HG02678 (cell line): ENCODE data around the gene TRAF5.
"Not testable (repeated sequence)": the region's sequence is repeated elsewhere in the genome, so short reads cannot be mapped to it uniquely, and the experiment has no call there.

Source experiments
- ATAC-seq: cut with Tn5 transposase; IDR thresholded peaks from one replicate; pipeline ENCODE4 v1.9.1; 2021; ENCODE audit warnings: mild to moderate bottlenecking, moderate library complexity; ENCODE audit not compliant: unreplicated experiment

The TRAF5 gene

DNA sequence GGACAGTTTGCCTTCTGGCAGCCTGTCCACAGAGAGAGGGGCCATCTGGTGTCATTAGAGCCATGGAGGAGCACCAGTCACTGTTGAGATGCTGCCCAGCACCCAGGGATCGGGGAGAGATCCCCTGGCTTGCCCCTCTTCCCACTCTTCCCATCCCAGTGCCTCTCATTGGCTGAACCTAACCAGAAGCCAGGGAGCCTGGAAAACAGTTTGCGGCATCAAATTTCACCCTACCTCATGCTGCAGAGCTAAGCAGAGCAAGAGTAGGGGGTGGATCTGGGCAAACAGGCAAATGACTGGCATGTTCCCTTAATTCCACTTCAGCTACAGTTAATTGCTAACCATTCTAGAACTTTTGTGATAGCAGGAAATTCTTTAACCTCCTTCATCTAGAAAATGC, 19.1 kb downstream of the TRAF5 start:
- no peak for ATAC-seq

DNA sequence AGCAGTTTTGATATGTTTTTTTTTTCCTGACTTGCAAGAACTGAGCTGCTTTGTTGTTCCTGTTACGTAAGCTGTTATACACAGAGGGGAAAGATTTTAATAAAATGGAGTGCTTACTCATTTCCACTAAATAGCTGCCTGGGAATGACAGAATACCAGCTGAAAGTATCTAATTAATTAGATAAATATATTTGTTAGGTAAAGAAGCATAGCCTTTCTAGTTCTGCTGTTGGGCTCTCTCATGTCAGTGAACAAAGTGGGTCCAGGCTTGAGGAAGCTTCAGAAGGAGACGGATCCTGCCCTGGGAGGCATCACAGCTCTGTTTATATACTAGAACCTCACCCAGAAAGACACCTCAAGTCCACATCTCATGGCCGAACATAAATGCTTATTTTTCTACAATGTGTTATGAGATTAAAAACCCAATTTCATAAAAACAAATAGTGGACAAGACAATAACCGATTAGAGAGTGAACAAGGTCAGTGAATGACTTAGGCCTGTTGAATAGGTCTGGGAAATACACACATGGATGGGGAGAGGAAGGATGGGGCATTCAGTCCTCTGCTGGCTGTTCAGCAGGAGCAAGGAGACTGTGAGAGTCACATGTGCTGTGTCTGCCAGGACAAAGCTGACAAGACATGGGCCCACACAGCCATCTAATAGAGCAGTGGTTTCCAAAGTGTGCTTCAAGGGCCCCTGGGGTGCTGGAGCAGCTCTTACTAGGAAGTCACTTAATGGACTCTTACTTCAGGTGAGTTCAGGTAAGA, 20.6 kb downstream of the TRAF5 start:
- ATAC-seq: no peak

DNA sequence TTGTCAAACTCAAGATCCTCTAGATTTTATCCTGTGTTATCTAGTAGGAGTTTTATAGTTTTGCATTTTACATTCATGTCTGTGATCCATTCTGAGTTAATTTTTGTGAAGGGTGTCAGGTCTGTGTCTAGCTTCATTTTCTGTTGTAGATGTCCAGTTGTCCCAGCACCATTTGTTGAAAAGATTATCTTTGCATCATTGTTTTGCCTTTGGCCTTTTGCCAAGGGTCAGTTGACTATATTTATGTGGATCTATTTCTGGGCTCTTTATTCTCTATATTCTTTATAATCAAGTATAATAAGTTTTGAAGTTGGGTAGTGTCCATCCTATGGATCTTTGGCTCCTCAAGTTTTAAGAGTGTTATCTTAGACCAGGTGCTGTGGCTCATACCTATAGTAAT, 21.9 kb downstream of the TRAF5 start:
- no peak for ATAC-seq

DNA sequence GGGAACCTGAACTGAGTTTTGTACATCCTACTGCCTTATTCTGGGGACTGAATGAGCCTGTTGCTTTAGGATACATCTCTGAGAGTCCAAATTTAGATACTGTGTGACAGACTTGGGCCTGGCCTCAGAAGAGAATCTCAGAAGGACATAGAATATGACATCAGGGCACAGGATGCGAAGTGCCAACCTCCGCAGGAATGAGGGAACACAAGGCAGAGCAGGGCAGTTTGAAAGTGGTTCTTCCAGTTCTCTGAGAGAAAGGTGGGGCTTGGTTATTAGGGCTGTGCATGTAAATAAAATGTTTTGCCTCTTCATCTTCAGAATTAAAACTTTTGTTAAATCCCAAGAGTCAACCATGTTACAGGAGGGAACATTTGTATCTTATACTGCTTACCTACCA, 23.1 kb downstream of the TRAF5 start:
- no peak for ATAC-seq

DNA sequence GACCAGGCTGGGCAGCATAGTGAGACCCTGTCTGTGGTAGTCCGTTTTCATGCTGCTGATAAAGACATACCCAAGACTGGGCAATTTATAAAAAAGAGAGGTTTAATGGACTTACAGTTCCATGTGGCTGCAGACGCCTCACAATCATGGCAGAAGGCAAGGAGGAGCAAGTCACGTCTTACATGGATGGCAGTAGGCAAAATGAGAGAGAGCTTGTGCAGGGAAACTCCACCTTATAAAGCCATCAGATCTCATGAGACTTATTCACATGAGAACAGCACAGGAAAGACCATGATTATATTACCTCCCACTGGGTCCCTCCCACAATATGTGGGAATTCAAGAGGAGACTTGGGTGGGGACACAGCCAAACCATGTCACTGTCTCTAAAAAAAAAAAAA, 25.4 kb downstream of the TRAF5 start:
- not testable (repeated sequence) for ATAC-seq

DNA sequence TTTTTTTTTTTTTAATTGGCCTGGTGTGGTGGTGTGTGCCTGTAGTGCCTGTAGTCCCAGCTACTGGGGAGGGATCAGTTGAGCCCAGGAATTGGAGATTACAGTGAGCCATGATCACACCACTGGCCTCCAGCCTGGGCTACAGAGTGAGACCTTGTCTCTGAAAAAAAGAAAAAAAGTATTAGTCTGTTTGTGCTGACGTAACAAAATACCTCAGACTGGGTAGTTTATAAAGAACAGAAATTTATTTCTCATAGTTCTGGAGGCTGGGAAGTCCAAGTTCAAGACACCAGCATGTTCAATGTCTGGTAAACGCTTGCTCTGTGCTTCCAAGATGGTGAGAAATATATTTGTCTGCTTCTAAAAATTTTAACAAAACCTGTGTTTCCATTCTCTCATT, 25.8 kb downstream of the TRAF5 start:
- no peak for ATAC-seq

DNA sequence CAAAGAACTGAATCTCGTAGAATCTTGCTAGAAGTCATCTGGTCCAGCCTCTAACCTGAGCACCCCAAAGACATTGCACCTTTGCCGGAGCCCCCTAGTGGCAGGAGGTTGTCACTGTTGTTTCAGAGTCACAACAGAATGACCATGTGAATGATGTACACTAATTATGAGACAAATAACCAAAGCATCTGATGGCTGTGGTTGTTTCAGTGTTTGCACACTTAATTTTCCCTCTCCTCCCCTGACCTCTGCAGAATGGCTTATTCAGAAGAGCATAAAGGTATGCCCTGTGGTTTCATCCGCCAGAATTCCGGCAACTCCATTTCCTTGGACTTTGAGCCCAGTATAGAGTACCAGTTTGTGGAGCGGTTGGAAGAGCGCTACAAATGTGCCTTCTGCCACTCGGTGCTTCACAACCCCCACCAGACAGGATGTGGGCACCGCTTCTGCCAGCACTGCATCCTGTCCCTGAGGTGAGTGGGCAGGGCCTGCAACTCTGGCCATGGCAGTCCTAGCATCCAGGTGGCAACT, 26.4 kb downstream of the TRAF5 start:
- ATAC-seq: peak; percentile 84

DNA sequence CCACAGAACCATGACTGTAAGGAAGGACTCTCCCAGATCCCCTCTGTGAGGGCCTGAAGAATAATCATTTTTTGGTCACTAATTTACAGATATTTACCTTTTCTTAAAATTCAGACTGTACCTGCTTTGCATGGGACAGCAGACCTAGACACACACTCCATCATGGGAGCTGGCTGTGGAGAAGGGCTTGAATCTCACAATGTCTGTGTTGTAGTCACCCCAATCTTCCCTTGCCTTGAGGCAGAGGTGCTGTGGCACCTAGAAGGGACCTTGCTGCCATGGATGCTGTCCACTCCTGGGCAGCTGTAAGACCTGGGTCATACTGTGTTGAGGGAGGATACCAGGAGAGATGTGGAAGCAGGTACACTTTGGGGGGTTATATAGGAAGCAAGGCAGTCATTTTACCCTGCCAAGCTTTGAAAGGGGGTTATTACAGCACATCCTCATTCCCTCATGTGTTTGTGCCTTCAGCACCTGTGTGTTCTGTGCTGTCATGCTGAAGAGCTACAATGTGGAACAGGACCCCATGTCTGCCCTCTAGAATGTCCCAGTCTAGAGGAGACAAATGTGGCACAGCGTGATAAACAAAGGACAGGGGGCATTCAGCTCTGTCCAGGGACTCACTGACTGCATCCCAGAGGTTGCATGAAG, 27.1 kb downstream of the TRAF5 start:
- ATAC-seq: no peak

DNA sequence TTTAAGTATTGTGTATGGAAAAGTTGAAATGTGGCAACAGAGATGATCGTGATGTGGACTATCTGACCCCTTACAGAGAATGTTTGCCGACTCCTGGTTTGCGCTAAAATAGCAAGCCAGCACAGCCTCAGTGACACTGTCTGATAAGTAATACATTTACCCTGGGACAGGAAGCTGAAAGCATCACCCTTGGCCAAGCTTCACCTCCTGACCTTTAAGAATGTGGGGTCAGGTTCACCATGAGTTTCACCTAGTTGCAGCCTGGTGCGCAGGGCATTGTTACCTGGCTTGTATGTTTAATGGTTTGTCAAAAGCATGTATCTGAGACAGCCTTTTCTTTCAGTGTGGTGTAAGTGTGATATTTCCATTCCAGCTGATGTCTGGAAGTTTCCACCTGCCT, 29.2 kb downstream of the TRAF5 start:
- no peak for ATAC-seq

DNA sequence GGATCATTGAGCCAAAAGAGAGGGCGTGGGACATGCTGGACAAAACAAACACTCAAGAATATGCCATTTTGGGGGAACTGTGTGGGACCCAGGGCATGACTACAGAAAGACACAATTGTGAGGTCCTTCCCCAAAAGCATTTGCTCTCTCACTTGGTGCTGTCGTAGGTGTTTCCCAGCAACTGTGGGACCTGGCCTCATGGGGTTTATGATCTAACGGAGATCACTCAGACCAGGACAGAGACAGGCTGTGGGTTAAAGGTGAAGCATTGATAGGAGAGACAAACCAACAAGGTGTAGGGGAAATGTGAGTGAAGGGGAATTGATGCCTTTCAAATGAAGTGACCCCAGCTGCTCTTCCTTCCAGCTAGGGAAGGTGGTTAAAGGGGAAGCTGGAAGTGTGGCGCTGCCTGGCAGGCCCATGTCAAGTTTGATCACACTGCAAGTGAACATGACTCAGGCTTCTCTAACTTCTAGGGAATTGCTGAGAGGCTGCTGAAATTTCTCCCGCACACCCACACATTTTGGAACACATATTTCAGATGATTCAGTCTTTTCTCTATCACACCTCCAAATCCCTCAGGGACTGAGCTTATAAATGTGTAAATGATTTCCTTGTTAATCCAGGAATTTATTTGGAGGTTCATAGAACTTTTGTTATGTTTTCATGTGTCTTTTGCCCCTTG, 30.2 kb downstream of the TRAF5 start:
- no peak for ATAC-seq

DNA sequence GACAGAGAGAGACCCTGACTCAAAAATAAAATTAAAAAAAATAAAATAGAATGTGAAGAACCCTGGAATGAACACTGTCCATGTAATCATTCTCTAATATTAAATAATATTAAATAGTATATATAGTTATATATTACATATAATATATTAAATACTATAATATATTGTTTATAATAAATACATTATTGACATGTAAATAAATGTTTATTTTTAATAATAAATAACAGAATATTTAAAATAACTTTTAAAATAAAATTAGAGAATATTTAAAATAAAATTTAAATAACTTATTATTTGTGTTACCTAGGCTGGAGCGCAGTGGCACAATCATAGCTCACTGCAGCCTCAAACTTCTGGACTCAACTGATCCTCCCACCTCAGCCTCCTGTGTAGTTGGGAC, 32.1 kb downstream of the TRAF5 start:
- no peak for ATAC-seq

DNA sequence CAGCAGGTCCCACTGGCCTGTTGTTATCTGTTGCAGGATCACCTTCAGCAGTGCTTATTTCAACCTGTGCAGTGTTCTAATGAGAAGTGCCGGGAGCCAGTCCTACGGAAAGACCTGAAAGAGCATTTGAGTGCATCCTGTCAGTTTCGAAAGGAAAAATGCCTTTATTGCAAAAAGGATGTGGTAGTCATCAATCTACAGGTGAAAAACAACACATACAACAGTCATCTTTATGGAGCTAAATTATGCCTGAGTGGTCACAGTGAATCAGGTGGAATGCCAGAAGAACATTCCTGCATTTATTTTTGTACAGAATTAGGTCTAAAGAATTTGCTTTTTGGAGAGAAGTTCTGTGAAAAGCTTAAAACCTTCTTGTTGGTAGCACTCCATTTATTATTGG, 33.2 kb downstream of the TRAF5 start:
- no peak for ATAC-seq

DNA sequence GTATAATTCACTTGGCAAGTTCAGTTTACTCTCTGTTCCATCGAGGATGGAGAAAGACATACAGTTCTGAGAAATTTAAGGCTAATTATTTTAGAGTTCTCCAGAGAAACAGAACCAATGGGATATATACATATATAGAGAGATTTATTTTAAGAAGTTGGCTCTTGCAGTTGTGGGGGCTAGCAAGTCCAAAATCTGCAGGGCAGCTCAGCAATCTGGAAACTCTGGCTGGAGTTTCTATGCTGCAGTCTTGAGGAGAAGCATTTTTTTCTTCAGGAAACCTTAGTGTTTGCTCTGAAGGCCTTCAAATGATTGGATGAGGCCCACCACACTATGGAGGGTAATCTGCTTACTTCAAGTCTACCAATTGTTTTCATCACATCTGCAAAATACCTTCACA, 34.6 kb downstream of the TRAF5 start:
- no peak for ATAC-seq

DNA sequence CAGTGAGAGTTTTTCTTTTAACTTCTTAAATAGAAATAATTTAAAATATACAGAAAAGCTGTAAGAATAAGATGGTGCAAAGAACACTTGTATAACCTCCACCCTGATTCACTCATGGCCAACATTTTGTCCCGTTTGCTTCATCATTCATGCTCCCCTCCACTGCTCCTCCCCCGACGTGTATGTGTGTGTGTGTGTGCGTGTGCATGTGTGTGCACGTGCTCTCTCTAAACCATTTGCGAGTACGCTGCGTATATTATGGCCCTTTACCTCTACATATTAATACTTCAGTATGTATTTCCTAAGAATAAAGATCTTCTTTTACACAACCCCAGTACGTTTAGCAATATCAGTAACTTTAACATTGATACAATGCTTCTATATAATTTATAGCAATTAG, 43.0 kb downstream of the TRAF5 start:
- ATAC-seq: no peak

DNA sequence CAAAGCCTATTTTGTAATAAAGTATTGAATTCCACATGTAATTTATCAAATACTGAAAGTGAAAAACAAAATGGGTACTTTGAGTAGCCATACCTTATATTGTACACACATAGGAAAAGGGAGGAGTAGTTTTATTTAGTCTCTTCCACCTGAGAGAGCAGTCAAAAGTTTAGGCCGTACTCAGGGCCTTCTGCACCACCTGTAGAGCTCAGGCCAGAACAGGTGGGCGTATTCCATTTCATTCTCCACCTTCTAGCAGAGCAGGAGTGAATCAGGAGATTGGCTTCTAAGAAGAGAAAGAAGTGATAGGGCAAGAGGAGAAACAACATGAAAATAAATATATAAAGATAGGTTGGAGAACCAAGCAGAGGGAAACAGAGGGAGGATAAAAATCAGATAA, 44.0 kb downstream of the TRAF5 start:
- ATAC-seq: no peak

DNA sequence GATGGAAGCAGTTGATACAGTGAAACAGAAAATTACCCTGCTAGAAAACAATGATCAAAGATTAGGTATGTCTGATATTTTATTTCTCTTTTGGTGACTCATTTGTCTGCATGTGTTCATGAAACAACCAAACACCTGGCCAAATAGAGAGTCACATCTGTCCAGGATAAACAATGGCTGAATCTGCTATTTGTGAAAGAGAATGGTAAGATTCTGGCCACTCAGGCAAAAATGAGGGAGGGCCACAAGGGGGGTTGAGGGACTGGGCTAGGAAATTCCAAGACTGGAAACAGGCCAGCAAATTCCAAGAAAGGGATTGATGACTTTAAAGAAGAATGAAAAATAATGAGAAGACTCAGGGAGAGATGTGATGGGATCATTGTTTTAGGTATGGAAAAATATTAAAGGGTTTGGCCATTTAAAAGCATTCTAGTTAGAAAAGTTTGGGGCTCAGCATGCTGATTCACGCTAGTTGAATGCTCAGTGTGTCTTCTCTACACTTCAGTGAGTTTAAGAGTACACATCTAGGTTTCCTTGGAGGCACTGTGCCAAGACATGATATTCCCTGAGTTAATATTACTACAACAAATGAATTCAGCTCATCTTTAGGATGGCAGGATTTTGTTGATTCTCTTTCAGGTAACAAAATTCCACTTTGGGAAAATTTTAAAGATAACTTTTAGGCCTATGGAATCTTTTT, 44.9 kb downstream of the TRAF5 start:
- ATAC-seq: no peak

DNA sequence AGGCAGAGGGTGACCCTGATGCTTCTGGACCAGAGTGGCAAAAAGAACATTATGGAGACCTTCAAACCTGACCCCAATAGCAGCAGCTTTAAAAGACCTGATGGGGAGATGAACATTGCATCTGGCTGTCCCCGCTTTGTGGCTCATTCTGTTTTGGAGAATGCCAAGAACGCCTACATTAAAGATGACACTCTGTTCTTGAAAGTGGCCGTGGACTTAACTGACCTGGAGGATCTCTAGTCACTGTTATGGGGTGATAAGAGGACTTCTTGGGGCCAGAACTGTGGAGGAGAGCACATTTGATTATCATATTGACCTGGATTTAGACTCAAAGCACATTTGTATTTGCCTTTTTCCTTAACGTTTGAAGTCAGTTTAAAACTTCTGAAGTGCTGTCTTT, 45.8 kb downstream of the TRAF5 start:
- no peak for ATAC-seq

DNA sequence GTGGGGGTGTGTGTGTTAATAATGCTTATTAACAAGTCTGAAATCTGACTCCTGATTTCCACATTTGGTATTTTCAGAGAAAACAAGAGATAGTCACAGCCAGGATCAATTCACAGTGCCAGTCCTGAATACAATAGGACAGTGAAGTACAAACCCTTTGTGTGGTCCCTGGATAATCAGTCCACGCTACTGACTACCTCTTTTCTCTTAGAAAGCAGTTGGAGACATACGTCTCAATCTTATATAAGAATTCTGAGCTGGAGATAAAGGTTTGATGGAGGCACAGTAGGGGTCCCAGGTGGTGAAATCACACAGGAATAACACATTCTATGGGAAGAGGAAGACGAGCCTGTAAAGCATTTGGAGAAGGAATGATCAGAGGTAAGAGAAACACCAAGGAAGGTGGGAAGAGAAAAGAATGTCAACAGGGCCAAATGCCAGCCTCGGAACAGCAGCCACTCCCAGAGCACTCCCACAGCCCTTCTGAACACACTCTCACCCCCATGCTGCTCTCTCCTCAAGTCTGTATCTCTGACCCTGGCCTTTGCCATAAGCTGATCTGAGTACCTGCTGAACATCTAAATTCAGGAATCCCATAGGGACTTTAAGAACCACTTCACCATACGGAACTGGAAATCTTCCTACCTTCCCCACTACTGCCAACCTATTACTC, 48.6 kb downstream of the TRAF5 start:
- ATAC-seq: no peak

DNA sequence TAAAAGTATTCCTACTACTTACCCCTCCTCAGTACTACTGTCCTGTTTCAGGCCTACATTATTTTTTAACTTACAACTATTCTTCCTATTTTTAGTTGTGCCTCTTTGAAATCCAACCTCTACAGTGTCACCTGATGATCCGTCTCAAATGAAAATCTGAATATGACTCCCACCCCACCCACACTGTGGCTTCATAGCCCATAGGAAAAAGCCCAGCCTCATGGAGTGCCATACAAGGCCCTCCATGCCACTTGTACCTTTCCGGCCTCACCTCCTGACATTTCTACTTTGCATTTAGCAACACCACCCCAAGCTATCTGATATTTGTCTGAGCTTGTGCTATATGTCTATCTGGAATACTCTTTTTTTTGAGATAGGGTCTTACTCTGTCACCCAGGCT, 49.3 kb downstream of the TRAF5 start:
- no peak for ATAC-seq

DNA sequence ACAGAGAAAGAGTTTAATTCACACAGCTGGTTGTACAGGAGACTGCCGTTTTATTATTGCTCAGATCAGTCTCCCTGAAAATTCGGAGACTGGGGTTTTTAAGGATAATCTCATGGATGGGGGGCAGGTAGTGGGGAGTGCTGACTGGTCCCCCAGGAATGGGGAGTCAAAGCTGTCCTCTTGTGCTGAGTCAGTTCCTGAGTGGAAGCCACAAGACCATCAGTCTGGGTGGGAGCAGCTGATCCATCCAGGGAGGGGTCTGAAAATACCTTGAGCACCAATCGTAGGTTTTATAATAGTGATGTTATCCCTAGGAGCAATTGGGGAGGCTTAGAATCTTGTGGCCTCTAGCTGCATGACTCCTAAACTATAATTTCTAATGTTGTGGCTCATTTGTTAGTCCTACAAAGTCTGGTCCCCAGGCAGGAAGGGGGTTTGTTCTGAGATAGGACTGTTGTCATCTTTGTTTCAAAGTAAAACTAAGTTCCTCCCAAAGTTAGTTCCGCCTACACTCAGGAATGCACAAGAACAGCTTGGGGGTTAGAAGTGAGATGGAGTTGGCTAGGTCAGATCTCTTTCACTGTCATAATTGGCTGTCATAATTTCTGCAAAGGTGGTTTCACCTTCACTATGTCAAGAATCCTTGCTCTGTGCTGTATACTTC, 50.3 kb downstream of the TRAF5 start:
- no peak for ATAC-seq
